Astrocyte (in vitro differentiated cells and primary cell): ENCODE data around the gene SNX10.

Experiments
- CTCF ChIP-seq: IDR thresholded peaks from 2 replicates; pipeline ENCODE4 v1.5.1; 2011; ENCODE audit warnings: low read depth, mild to moderate bottlenecking, inconsistent platforms, low read length, moderate library complexity; ENCODE audit not compliant: insufficient read depth
- EZH2 ChIP-seq: IDR thresholded peaks from 2 replicates; pipeline ENCODE4 v1.6.1; 2012; ENCODE audit warnings: mild to moderate bottlenecking, low read length, inconsistent platforms; ENCODE audit not compliant: insufficient read depth

GRCh38 chr7:26329520-26330255 is 38.0 kb downstream of the SNX10 start:
- TF ChIP-seq CTCF (no peak), EZH2 (no peak)
